GM12801 (cell line): ENCODE data around the gene ARHGAP8.

Experiments used
- TF ChIP-seq, protein P1 (sequence below): IDR thresholded peaks from one replicate; pipeline ENCODE4 v1.5.1; 2011; ENCODE audit warnings: control low read depth; ENCODE audit not compliant: insufficient read length; ENCODE audit errors: extremely low read depth

ARHGAP8 gene

GRCh38 chr22:44848791-44849420 lies 96.5 kb downstream of the ARHGAP8 start:
- TF ChIP-seq, protein P1, sequence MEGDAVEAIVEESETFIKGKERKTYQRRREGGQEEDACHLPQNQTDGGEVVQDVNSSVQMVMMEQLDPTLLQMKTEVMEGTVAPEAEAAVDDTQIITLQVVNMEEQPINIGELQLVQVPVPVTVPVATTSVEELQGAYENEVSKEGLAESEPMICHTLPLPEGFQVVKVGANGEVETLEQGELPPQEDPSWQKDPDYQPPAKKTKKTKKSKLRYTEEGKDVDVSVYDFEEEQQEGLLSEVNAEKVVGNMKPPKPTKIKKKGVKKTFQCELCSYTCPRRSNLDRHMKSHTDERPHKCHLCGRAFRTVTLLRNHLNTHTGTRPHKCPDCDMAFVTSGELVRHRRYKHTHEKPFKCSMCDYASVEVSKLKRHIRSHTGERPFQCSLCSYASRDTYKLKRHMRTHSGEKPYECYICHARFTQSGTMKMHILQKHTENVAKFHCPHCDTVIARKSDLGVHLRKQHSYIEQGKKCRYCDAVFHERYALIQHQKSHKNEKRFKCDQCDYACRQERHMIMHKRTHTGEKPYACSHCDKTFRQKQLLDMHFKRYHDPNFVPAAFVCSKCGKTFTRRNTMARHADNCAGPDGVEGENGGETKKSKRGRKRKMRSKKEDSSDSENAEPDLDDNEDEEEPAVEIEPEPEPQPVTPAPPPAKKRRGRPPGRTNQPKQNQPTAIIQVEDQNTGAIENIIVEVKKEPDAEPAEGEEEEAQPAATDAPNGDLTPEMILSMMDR = no peak

GRCh38 chr22:44850946-44851345 lies 98.6 kb downstream of the ARHGAP8 start:
- TF ChIP-seq, protein P1 = no peak

GRCh38 chr22:44855855-44856254 lies 103.5 kb downstream of the ARHGAP8 start:
- TF ChIP-seq, protein P1 = no peak

GRCh38 chr22:44859641-44860040 lies 107.3 kb downstream of the ARHGAP8 start:
- TF ChIP-seq, protein P1 = no peak

GRCh38 chr22:44860311-44860710 lies 107.9 kb downstream of the ARHGAP8 start:
- TF ChIP-seq, protein P1 = no peak

DNA sequence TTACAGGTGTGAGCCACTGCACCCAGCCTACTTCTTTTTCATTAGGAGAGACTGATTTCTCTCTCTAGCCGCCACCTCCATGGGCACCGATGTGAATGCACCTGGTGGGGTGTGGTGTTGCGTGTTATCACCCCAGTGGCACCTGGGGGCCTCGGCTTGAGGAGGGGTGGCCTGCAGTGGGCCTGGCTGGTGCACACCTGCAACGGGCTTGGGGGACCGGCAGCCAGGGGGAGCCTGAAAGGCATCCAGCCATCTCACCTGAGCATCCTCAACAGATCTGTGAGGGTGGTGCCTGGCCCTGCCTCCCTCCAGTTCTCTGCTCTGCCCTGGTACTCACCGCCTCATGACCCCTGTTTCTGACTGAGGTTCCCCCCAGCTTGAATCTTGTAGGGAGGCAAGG lies 108.9 kb downstream of the ARHGAP8 start:
- TF ChIP-seq, protein P1 = no peak

- TF ChIP-seq, protein P1 = no peak
Observed at GRCh38 chr22:44862281-44862680, 109.9 kb downstream of the ARHGAP8 start.
